HG02623 (cell line): Measurements from ENCODE around the gene RRP9.

ENCODE experiments used
- ATAC-seq: cut with Tn5 transposase; IDR thresholded peaks from one replicate; pipeline ENCODE4 v1.9.1; 2021; ENCODE audit warnings: moderate library complexity; ENCODE audit not compliant: unreplicated experiment

RRP9 gene

GRCh38 chr3:51971350-51971749 lies 29.6 kb upstream of the RRP9 start:
- ATAC-seq = no peak

DNA sequence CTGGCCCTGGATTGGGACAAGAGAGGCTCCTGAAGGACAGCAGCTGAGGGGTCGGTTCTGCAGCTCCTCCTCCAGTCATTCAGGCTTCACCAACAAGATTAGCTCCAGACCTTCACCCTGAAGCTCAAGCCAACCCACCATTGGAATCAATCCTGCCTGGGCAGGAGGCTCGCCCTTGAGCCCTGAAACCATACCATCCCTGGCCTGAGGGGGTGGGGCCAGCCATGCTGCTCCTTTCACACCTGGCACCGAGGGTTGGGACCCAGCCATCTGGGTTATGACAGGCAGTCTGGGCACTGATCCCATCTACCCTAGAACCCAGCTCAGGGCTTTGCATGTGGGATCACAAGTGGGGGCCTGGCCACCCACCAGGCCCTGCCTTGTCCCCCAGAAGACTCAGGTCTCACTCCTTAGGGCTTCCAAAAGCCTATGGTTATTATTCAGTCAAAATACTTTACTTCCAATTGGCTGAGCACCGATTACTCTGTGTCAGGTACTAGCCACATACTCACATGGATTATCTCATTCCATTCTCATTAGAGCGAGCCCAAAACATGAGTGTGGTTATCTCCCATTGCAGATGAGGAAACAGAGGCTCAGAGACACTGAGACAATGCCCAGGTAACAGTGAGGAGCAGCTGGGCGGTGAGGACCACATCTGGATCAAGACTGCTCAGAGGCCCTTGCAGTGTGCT lies 29.0 kb upstream of the RRP9 start:
- ATAC-seq = no peak

- ATAC-seq = no peak
Measured at GRCh38 chr3:51969841-51970240, 28.1 kb upstream of the RRP9 start.

- ATAC-seq = no peak
Measured at GRCh38 chr3:51968883-51969678, 27.4 kb upstream of the RRP9 start.

- ATAC-seq = no peak
Measured at GRCh38 chr3:51968170-51968775, 26.6 kb upstream of the RRP9 start.

- peak; percentile 50 for ATAC-seq
Measured at GRCh38 chr3:51967384-51968169, 25.9 kb upstream of the RRP9 start, which contains the start of gene PCBP4. Gene PCBP4 (minus strand): TSS chr3:51967454. CDS start chr3:51961240, 6,214 bp downstream.

DNA sequence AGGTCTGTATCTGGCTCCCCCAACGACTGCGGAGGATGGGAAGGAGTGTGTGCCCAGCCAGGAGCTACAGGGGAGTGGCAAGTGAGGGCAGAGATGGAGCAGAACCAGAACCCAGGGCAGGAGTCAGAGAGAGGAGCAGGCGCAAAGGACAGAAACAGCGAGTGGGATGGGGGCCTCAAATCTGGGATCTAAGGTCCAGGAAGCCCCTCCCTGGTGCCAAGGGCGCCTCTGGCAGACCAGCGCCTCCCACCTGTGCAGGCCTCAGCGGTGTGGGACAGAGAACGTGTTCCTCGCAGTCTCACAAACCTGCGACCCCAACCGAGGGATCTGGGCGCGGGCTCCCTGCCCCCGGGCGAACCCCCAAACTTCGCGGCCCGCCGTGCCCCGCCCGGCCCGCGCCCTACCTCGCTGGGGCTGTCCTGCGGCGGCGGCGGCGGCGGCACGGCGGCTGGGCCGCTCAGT lies 25.2 kb upstream of the RRP9 start:
- peak; percentile 34 for ATAC-seq

DNA sequence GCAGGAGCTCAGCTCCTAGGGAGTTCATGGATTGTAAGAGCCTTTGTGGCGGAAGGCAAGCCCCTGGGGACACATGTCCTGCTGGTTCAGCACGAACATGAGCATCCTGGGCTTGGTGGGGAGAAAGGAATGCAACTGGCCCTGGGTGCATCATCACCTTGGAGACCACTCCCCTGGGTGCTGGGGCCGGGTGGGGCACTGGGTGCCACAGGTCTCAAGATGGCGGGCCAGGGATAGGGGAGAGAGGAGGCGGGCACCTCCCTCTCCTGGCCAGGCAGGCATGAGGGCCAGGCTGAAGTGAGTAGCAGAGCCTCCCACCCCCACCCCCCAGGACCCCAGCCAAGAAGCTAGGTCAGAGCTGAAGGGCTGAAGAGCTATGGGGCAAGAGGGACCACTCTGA lies 24.8 kb upstream of the RRP9 start:
- ATAC-seq = no peak

DNA sequence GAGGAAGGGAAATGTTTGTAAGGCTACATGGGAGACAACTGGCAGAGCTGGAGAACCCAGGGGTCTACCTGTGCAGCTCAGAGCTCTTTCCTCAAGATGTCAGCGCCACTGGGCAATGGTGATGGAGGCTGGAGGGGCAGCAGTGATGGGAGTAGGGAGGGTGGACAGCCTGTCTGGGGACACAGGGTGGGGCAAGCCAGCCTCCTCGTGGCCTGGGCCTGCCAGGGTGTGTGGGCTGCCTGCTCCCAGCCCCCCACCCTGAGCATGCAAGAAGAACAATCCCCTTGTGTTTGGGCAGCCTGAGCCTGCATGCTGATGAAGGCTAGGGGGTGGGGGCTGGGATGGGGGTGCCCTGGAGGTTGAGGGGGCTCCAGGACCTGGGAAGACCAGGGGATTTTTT lies 24.3 kb upstream of the RRP9 start:
- no peak for ATAC-seq

GRCh38 chr3:51964521-51964920 lies 22.8 kb upstream of the RRP9 start:
- ATAC-seq = no peak

- ATAC-seq = no peak
Measured at GRCh38 chr3:51963951-51964451, 22.3 kb upstream of the RRP9 start.

DNA sequence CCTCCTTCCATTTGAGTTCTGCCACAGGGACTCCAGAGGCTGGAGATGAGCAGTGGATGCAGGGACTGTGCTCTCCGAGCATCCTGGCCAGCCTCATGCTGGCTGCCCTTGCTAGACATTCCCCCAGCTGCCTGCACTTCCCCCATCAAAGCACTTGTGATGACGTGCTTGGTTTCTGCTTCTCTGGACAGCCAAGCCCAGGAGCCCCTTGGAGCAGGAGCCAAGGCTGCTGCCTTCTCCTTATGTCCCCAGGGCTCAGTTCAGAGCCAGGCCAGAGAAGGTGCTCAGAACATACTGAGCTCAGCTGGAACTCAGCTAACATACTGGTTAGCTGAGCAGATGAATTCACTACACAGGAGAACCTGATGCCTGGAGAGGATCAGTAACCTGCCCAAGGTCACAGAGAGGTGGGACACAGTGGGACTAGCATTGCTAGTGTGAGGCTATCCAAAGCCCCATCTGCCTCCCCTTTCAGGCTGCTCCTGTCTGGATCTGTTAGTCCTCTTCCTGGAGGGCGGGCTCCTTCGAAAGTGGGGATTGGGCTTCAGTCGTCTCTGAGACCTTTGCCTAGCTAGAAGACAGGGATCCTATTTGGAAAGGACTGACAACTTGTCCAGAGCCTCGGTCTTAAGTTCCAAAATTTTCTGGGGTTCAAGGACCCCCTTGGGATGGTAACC lies 21.3 kb upstream of the RRP9 start:
- no peak for ATAC-seq

DNA sequence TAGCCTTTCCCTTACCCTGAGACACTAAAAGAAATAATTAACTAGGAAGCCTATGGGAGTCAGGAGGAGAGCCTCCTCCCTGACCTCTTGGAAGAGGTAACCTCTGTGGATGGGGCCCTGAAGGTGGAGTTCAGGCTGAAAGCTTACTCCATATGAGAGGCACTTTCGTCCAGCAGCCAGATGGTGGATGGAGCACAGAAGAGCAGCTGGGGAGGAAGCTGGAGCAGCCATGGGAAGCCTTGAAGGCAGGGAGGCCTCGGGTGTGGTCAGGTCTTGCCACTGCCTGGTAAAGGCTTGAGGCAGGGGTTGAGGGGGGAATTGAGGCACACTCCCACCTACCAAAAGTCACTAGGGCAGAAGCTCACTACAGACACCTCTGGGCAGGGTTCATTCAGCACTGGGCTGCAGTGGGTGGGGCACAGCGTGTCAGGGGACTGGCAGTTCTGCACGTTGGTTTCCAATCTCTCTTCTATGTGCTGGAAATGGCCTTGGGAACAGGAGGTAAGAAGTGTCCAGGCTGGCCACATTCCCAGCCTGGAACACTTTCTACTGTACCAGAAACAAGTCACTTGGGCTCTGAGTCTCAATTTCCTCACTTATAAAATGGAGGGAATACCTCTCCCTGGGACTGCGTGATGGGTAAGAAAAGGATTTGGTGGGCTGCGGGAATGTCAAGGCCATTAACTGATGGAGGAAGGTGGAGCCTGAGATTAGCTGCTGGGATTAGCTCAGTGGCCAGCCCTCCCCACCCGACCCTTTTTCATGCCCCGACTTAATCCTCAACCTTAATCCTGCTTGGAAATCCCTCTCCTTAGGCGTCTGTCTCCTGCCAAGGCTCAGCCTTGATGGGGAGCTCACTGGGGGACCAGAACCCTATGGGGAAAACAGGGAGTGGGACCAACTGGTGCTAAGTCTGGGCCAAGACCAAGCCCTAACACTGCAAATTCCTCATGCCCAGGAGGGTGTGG lies 20.2 kb upstream of the RRP9 start:
- no peak for ATAC-seq

DNA sequence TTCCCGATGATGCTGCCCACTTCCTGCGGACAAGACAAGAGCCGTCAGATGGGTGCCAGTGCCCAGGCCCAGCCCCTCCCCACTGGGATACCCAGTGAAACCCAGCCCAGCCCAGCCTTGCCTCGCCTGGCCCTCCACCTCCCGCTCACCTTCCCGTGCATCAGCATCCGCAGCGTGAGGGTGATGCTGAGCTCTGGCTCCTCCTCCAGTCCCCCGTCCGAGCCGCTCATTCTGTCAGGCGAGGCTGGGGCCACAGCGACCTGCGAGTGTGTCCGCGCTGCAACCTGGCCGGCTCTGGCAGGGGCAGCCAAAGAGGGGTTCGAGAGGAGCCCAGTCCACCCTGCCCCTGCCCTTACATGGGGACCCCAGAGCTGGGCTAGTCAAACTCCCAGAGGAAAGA lies 19.3 kb upstream of the RRP9 start:
- ATAC-seq = no peak

DNA sequence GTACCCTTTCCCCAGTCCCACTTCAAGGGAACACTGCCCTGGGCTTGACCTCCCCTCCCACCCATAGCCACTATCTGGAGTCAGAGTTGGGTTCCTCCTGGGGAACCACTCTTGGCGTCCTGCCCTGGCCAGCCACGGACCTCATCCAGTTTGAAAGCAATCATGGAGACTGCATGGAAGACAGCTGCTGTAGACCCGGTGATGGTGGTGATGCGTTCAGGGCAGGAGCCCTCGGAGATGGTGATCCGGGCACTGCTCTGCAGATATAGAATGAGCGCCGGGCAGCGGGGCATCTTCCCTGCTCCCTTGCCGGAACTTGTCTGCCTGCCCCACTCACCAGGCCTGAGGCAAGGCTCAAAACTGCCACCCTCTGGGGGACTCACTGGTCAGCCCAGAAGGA lies 18.7 kb upstream of the RRP9 start:
- ATAC-seq = no peak

- ATAC-seq = no peak
Measured at GRCh38 chr3:51959651-51960050, 17.9 kb upstream of the RRP9 start.

GRCh38 chr3:51958603-51959521 lies 17.2 kb upstream of the RRP9 start:
- no peak for ATAC-seq

GRCh38 chr3:51957520-51958205 lies 16.0 kb upstream of the RRP9 start:
- no peak for ATAC-seq
